Prostate gland (tissue), 2 donors: ENCODE results near the gene CT45A8.
"Not testable (repeated sequence)": the region's sequence is repeated elsewhere in the genome, so short reads cannot be mapped to it uniquely, and the experiment has no call there.

ENCODE experiments used
- POLR2A ChIP-seq: fragments of 450-650 bp; IDR thresholded peaks from one replicate; pipeline ENCODE4 v1.6.1; 2016; ENCODE audit warnings: antibody characterized with exemption, mild to moderate bottlenecking
- POLR2AphosphoS5 ChIP-seq: sonication (generic); formaldehyde crosslinking; IDR thresholded peaks from one replicate; pipeline ENCODE4 v1.6.1; 2017; ENCODE audit warnings: antibody characterized with exemption
- TF ChIP-seq, protein P1 (sequence below), 4 experiments: fragments of 200-600 bp in 2 of 4; fragments of 450-650 bp in 2 of 4; sonication (generic) in 2 of 4; IDR thresholded peaks; 1 replicate in 3 of 4; 2 replicates in 1 of 4; pipeline ENCODE4 v1.5.1; 2016 to 2019; ENCODE audit warnings: antibody characterized with exemption in 4 of 4, mild to moderate bottlenecking in 2 of 4, moderate library complexity in 2 of 4

DNA sequence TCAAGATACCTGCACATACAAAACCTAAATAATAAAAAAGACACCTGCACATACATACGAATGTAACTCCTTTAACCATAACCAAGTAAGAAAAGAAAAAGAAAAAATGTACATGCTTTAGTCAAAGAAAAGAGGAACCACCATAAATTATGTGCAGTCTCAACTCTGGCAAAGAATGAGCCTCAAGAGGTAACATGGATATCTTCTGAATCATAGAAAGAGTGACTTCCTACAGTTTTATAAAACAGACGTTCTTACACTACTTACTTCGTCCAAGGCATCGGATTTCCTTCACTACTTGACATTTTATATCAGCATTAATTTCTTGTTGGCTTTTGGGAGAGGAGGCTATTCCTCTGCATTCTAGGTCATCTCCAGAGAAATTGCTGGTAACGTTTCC lies 28.4 kb upstream of the CT45A8 start:
- TF ChIP-seq, protein P1, sequence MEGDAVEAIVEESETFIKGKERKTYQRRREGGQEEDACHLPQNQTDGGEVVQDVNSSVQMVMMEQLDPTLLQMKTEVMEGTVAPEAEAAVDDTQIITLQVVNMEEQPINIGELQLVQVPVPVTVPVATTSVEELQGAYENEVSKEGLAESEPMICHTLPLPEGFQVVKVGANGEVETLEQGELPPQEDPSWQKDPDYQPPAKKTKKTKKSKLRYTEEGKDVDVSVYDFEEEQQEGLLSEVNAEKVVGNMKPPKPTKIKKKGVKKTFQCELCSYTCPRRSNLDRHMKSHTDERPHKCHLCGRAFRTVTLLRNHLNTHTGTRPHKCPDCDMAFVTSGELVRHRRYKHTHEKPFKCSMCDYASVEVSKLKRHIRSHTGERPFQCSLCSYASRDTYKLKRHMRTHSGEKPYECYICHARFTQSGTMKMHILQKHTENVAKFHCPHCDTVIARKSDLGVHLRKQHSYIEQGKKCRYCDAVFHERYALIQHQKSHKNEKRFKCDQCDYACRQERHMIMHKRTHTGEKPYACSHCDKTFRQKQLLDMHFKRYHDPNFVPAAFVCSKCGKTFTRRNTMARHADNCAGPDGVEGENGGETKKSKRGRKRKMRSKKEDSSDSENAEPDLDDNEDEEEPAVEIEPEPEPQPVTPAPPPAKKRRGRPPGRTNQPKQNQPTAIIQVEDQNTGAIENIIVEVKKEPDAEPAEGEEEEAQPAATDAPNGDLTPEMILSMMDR (IDR thresholded peaks at IDR 0.05) = not testable (repeated sequence)
- TF ChIP-seq POLR2AphosphoS5, POLR2A: not testable (repeated sequence)
